Right ventricle myocardium inferior (tissue), 1 donor: Measurements from ENCODE around the gene POU6F1. TPM values are rescaled to one million over a fixed set of nuclear protein-coding genes. Genes with fewer than 3 reads are reported as not detected.
"Not testable (repeated sequence)": the region's sequence is repeated elsewhere in the genome, so short reads cannot be mapped to it uniquely, and the experiment has no call there.

Source experiments
- ATAC-seq: fragments of 200-7000 bp; cut with Tn5 transposase; one replicate; pipeline ENCODE4 v1.9.1; 2020; ENCODE audit warnings: mild to moderate bottlenecking, moderate library complexity
- DNase-seq: peaks from one replicate; pipeline ENCODE4 v3.0.0; 2021; ENCODE audit errors: missing footprints
- intact Hi-C: fragments of 100-400 bp; cut with DNase I; formaldehyde crosslinking; loops from one replicate; pipeline ENCODE4 v1.11.0; 2022
- long read RNA-seq: library from polyadenylated mRNA; unstranded; transcript quantifications from one replicate; pipeline ENCODE4 v2.0.0, GENCODE V29; 2021
- total RNA-seq: library from RNA; stranded (reverse); fragmentation: NEBNext Ultra II Directional; extraction: Animal tissue kit (Norgen Biotek cat#: 25700); gene quantifications from one replicate; pipeline ENCODE4 v1.2.1, GENCODE V29; 2021
- donor health status: DM: no; HTN: yes; CAD: no; lungs with severe emphysema.

Gene POU6F1, protein sequence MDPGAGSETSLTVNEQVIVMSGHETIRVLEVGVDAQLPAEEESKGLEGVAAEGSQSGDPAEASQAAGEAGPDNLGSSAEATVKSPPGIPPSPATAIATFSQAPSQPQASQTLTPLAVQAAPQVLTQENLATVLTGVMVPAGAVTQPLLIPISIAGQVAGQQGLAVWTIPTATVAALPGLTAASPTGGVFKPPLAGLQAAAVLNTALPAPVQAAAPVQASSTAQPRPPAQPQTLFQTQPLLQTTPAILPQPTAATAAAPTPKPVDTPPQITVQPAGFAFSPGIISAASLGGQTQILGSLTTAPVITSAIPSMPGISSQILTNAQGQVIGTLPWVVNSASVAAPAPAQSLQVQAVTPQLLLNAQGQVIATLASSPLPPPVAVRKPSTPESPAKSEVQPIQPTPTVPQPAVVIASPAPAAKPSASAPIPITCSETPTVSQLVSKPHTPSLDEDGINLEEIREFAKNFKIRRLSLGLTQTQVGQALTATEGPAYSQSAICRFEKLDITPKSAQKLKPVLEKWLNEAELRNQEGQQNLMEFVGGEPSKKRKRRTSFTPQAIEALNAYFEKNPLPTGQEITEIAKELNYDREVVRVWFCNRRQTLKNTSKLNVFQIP
- 8.6 TPM for total RNA-seq
- long read RNA-seq, partial matches to known transcripts: 2 of 4 reads
- long read RNA-seq, other reads (novel, unspliced or antisense): 1 of 4 reads

GRCh38 chr12:51217968-51218606, at the start of gene POU6F1:
Gene POU6F1, minus strand, starts transcription at chr12:51218062. Its CDS starts 11,226 bp downstream, at chr12:51206836.
- ATAC-seq: peak; percentile 93
- DNase-seq: peak; percentile 83
- intact Hi-C loops: loop anchor here (5.0 kb wide), 1 partner anchor 46 kb away; the partner anchor contains the start of gene TFCP2

DNA sequence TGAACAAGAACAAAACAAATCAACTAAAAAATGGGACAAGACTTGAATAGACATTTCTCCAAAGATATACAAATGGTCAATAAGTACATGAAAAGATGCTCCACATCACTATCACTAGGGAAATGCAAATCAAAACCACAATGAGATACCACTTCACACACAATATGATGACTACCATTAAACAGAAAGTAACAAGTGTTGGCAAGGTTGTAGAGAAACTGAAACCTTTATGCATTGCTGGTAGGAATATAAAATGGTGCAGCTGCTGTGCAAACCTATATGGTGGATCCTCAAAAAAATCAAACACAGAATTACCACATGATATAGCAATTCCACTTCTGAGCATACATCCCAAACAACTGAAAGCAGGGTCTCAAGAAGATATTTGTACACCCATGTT, 47.2 kb upstream of the POU6F1 start:
- no peak for DNase-seq
- ATAC-seq: no peak
- intact Hi-C loops: no loop called here

GRCh38 chr12:51264297-51264696, 46.4 kb upstream of the POU6F1 start:
- intact Hi-C loops: no loop called here
- ATAC-seq (no peak), DNase-seq (no peak)

GRCh38 chr12:51263341-51263740, 45.5 kb upstream of the POU6F1 start:
- no peak for DNase-seq
- ATAC-seq: no peak
- intact Hi-C loops: no loop called here

- intact Hi-C loops: no loop called here
- DNase-seq: no peak
- no peak for ATAC-seq
Observed at GRCh38 chr12:51262758-51263177, 44.9 kb upstream of the POU6F1 start.

GRCh38 chr12:51259600-51259999, 41.7 kb upstream of the POU6F1 start:
- DNase-seq, intact Hi-C loops, ATAC-seq: not testable (repeated sequence)

GRCh38 chr12:51254536-51254935, 36.7 kb upstream of the POU6F1 start:
- no peak for DNase-seq
- no peak for ATAC-seq
- intact Hi-C loops: no loop called here

DNA sequence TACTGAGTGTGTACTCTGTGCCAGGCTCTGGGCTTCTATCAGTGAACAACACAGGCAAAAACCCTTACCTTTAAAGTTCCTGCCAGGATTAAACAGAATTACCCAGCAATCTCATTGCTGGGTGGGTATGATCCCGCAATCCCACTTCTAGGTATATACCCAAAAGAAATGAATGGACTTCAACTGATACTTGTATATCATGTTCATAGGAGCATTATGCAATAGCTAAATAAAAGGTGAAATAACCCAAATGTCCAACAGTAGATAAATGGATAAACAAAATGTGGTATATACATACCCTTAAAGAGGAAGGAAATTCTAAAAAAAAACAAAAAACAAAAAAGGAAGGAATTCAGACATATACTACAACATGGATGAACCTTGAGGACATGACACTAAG, 35.4 kb upstream of the POU6F1 start:
- ATAC-seq: no peak
- no peak for DNase-seq
- intact Hi-C loops: no loop called here

DNA sequence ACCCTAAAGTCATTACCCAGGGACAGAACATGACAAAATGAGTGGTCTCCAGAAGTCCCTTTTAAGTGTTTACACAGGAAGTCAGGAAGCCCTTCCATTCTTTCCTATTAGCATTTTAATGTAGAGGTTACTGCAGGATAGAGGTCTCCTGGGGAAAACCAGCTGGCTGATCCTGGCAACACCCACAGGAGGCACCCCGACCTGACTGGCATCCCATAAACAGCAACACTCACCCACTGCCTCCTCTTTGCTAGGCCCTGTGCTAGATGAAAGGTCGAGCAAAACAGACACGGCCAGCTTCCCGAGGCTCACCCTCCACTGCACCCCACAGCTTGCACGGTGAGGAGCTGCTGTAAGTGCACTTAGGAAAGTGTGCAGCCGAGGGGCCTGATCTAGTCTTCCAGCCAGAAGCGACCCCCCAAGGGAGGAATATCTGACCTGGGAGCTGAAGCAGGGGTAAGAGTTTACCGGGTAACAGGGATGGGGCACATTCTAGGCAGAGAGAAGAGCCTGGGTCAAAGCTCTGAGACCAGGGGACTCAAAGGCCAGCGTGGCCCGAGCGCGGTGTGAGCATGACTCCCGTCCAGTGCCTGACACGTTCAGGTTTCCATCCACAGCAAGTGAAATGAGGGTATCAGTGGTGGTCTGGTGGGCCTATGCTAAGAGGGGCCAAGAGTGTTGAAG, 29.8 kb upstream of the POU6F1 start:
- intact Hi-C loops: no loop called here
- ATAC-seq (no peak), DNase-seq (no peak)

DNA sequence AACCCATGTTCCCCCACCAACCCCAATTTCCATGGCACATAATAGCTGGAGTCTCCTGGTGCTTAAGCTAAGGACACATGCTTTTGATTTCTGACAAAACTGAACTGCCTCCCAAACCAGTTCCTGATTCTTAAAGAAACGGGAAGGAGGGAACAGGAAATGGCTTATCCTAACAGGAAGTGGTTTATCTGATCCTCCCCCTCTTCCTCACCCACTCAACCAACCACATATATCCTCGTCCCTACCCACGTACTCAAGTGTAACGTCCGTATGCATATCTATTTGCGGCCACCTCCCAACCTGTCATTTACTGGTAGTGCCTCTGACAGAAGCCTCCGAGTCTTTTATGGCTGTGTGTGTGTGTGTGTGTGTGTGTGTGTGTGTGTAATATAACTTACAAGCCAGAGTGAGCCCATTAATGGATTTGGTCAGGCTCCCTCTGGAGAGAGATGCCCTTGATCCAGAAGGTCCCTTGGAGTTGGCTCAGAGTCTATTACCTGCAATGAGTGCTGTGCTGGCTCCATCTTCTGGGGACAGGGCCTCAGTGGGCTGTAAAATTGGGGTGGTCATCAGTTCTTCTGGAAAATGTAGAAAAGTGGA, 28.5 kb upstream of the POU6F1 start:
- peak; percentile 43 for ATAC-seq
- no peak for DNase-seq
- intact Hi-C loops: no loop called here

DNA sequence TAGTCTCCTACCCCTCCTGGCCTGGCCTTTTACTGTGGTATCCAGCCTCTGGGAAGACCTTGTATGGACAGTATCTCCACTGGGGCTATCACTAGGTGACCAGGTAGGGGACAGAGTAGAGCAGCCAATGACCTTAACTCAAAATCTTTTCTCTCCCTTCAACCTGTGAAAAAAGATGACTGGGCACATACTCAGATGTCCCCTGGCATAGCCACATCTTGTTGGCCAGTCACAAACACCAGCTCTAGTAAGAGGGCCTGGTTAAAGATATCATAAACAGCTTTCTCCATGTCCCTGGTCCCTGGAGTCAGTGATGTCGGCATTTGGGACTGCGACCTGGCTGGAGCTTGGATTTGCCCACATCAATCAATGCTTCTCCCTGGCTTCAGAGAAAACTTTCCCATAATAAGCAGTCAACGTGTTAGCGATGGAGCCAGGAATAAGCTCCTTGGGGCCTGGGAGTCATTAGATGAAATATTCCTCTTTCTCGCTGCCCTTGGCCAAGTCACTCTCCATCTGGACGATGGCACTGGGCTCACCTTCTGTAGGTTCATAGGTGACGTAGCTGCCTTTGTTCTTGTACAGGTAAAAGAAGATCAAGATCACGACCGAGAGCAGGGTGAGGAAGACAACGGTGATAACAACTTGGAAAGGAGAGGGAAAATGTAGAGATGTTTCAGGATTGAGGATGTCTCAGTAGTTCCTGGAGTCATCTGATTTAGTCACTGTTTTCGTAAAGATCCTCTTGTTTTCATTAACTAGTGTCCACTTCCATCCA, 27.8 kb upstream of the POU6F1 start:
- intact Hi-C loops: no loop called here
- DNase-seq: no peak
- no peak for ATAC-seq

DNA sequence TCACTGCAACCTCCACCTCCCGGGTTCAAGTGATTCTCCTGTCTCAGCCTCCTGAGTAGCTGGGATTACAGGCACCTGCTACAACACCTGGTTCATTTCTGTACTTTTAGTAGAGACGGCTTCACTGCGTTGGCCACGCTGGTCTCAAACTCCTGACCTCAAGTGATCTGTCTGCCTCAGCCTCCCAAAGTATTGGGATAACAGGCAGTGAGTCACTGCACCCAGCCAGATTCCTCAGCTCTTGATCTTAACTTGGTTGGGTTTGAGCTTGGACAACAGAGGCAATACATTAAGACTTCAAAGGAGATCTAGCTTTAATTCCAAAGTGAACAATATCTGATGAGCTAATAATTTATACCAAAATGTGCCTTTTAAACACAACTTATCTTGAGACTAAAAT, 26.4 kb upstream of the POU6F1 start:
- no peak for DNase-seq
- ATAC-seq: no peak
- intact Hi-C loops: no loop called here

DNA sequence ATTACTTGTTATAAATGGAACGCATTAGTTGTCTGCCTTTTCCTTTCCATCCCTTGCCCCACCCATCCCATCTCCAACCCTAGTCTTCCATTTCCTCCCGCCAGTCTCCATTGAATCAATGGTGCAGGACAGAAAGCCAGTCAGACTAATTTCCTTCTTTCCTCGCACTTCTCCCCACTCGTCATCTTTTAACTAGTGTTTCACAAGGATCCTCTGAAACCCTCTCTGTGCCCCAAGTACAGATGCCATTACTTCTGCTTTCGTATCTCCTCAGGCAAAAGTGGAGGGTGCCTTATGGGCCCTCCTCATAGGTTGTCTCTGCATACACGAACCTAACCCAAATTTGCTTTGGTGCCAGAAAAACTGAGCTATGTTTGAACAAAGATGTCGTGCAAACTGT, 25.0 kb upstream of the POU6F1 start:
- intact Hi-C loops: no loop called here
- ATAC-seq: no peak
- no peak for DNase-seq

GRCh38 chr12:51242120-51242519, 24.3 kb upstream of the POU6F1 start:
- ATAC-seq (no peak), DNase-seq (peak; percentile 71)
- intact Hi-C loops: no loop called here

DNA sequence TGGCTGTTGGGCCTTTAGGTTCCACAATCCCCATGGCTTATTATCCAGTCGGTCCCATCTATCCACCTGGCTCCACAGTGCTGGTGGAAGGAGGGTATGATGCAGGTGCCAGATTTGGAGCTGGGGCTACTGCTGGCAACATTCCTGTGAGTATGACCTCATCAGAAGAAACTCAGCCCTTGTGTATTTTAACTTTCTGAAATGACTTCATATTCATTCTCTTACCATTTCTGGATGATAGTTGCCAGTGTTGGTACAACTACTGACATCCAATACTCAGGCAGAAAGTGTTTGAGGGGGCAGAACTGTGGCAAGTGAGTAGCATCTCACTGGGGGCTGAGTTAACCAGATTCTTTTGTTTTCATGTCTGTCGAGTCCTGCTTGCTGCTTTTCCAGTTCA, 23.1 kb upstream of the POU6F1 start:
- ATAC-seq (no peak), DNase-seq (no peak)
- intact Hi-C loops: no loop called here

GRCh38 chr12:51238510-51239334, 20.9 kb upstream of the POU6F1 start, which contains the start of gene DAZAP2:
Gene DAZAP2, plus strand, starts transcription at chr12:51238826. Its CDS starts 82 bp downstream, at chr12:51238908.
- DNase-seq: peak; percentile 97
- ATAC-seq: peak; percentile 99
- intact Hi-C loops: loop anchor here (1.0 to 10.0 kb wide), 4 partner anchors 19 to 194 kb away; partner anchors contain the start of genes CSRNP2, LETMD1 and TFCP2

DNA sequence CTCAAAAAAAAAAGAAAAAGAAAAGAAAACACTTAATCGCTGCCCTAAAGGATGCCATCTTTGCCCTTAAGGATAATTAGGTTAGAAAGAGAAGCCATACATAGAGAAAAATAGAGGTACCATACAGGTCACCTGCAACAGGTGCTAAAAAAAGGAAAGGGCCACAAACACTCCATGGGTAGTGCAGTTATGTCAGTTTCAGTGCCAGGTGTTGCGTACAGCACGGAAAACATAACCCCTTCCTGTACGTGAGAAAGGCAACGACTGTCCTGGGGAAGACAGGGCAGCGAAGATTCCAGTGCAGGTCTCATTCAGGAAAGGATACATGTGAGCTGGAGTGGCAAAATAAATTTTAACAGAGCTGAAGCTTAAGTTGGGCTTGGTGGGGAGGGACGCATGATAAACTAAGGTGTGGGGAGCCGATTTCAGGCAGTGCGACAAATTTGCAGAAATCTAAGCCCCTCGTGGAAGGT, 20.2 kb upstream of the POU6F1 start:
- intact Hi-C loops: loop anchor here (1.0 to 10.0 kb wide), 4 partner anchors 19 to 193 kb away; partner anchors contain the start of genes CSRNP2, LETMD1 and TFCP2
- no peak for ATAC-seq
- no peak for DNase-seq
